Measurements from ENCODE around the gene ZNF100.

DNA sequence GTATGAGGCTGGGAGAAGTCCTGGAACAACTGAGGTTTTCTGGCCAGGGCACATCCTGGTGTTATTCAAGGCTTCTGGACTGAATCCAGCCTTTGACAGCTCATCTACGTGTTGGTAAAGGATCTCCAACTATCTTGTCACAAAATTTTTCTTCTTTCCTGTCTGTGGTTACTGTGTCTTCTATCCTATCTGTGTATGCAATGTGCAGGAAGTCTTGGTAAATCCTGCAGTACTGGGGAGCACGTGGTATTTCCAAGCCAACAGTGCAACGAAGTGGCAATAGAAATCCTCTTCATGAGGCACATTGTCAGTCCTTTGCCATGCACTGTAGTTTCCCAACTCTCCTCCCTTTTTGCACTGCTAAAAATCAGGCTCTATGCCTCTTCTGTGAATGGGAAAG is 86.7 kb downstream of the ZNF100 start:
- TF ChIP-seq, protein P1, sequence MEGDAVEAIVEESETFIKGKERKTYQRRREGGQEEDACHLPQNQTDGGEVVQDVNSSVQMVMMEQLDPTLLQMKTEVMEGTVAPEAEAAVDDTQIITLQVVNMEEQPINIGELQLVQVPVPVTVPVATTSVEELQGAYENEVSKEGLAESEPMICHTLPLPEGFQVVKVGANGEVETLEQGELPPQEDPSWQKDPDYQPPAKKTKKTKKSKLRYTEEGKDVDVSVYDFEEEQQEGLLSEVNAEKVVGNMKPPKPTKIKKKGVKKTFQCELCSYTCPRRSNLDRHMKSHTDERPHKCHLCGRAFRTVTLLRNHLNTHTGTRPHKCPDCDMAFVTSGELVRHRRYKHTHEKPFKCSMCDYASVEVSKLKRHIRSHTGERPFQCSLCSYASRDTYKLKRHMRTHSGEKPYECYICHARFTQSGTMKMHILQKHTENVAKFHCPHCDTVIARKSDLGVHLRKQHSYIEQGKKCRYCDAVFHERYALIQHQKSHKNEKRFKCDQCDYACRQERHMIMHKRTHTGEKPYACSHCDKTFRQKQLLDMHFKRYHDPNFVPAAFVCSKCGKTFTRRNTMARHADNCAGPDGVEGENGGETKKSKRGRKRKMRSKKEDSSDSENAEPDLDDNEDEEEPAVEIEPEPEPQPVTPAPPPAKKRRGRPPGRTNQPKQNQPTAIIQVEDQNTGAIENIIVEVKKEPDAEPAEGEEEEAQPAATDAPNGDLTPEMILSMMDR (IDR thresholded peaks at IDR 0.05): no peak
- TF ChIP-seq POLR2AphosphoS5 (IDR thresholded peaks at IDR 0.05) (no peak), POLR2A (IDR thresholded peaks at IDR 0.05) (no peak), EP300 (IDR thresholded peaks at IDR 0.05) (no peak)

Data from gastroesophageal sphincter (tissue), 3 donors.